Measurements from ENCODE around the gene ZNF385A. TPM values are rescaled to one million over a fixed set of nuclear protein-coding genes. Genes with fewer than 3 reads are reported as not detected.

ZNF385A gene
- total and polyA plus RNA-seq, 2 of the 8 experiments (the other 6 are each of a cell fraction or from before 2014, with no cell fraction given), result 5.2 to 14.3 TPM

- TF ChIP-seq TEAD4 (IDR thresholded peaks at IDR 0.05; ENCODE audit: low read depth, low read length), result no peak
- no peak for TF ChIP-seq GABPA (IDR thresholded peaks at IDR 0.05; ENCODE audit: borderline replicate concordance, insufficient read depth, low read length)
- TF ChIP-seq SUZ12 (IDR thresholded peaks at IDR 0.05; ENCODE audit: low read length), result no peak
- no peak for TF ChIP-seq BCL11A (IDR thresholded peaks at IDR 0.05; ENCODE audit: low read depth in 2 of 2, low read length in 2 of 2)
Measured at GRCh38 chr12:54329759-54330158, 54.8 kb downstream of the ZNF385A start (continued).
